HG03460 (cell line): Measurements from ENCODE around the gene INAVA.
"Not testable (repeated sequence)": the region's sequence is repeated elsewhere in the genome, so short reads cannot be mapped to it uniquely, and the experiment has no call there.

Experiments
- ATAC-seq: cut with Tn5 transposase; IDR thresholded peaks from one replicate; pipeline ENCODE4 v1.9.1; 2021; ENCODE audit not compliant: unreplicated experiment

The INAVA gene

DNA sequence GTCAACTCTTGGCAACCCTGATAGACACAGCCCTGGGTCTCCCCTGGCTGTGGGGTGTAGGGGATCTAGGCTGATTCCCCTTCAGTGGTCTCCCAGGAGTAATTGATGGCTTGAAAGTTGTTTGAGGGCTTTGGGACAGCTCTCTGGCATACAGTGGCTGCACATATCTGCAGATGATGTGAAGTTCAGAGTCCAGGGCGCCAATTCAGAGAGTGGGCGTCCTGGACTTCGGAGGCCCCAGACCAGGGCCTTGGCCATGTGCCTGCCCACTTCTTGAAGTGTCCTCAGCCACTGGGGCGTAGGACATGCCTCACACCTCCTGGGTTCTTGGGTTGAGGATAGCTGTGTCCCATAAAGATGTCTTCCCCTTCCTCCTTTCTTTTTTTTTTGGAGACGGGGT, 2.6 kb downstream of the INAVA start:
- ATAC-seq, result no peak

DNA sequence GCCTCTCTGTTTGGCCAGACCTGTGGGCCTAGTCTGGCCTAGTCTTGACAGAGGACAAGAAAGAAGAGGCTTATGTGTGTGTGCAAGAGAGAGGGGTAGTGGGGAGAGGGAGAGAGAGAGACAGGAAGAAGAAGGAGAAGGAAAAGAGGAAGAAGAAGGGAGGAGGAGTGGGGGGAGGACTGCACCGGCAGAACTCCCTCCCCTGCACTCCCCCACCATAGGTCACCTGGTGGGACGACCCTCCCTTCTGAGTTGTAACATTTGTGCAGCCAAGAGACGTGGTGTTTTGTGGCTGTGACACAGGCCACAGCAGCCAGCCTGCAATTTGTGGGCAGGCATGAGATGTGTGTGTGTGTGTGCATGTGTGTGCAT, 4.3 kb downstream of the INAVA start:
- no peak for ATAC-seq

DNA sequence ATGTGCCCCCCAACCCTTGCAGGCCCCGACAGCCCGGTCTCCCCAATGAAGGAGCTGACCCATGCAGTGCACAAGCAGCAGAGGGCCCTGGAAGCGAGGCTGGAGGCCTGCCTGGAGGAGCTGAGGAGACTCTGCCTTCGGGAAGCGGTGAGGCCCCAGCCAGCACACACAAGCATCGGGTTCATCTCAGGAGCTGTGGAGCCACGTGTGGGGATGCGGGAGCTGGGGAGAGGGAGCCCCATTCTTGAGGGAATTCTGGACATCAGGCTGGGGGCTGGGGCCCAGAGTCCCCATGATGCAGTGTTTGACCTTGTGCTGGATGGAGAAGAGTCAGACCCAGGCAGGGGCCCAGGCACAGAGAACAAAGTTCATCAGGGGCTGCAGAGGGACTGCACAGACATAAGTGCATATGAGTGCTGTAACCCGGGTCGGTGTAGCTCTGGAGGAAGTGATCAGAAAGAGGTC, 4.8 kb downstream of the INAVA start:
- ATAC-seq, result no peak

DNA sequence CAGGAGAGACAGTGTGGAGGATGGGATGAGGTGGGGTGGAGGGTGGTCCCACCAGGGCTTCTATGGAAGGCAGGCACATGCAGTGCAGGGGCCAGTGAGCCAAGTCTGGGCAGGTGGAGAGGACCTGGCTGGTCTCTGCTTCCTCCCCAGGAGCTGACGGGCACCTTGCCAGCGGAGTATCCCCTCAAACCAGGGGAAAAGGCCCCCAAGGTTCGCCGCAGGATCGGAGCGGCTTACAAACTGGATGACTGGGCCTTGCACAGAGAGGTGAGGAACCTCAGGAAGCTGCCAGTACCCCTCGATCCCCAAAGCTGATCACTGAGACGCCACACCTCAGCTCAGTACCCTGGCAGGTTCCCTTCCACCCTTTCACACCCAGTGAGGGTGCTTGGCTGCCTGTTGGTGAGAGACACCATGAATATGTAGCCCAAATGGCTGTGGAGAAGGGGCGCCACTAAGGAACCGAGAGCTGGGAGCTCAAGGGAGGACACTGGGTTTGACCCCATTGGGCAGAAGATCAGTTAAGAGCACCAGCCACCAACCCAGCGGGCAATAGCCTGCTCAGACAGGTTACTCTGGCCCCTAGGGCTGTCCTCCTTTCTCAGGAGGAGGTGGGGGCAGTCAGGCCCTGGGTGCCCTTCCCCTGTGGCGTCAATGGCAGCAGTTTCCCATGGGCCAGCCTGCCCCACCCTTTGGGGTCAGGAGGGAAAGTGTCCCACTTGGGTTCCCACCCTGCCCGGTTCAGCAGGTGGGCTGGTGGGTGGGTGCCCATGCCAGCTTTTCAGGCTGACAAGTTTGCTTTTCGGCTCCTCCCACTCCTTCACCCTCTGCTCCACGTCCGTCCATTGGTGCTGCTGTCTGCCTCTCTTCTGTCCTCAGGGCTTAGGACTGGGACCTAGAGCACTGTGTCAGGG, 5.5 kb downstream of the INAVA start:
- ATAC-seq, result no peak

DNA sequence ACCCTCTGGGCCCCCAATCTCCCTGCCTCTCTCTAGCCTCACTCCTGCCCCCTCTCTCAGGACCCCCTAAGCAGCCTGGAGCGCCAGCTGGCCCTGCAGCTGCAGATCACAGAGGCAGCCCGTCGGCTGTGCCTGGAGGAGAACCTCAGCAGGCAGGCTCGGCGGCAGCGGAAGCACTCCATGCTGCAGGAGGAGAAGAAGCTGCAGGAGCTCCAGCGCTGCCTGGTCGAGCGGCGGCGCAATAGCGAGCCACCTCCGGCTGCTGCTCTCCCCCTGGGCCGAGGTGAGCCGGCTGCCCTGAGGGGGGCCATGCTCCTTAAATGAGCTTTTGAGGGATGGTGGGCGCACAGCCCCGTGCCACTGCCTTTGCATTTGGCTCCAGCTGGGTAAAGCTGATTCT, 6.2 kb downstream of the INAVA start:
- ATAC-seq, result no peak

DNA sequence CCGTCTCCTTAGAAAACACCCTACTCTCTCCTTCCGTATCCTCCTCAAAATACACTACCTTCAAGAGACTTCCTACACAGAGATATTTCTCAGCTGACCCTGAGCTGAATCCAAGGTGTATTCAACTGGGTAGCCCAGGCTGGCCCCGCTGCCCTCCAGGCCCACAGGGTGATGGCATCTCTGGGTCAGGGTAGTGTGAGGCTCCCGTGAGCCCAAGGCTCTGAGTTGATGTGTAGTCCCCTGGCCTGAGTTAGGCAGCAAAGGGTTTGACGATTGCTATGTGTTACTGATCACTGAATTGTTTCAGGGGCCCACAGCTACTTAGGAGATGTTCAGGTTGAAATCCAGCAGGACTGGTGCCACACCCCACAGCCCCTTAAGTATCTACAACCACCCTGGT, 6.7 kb downstream of the INAVA start:
- ATAC-seq, result no peak

DNA sequence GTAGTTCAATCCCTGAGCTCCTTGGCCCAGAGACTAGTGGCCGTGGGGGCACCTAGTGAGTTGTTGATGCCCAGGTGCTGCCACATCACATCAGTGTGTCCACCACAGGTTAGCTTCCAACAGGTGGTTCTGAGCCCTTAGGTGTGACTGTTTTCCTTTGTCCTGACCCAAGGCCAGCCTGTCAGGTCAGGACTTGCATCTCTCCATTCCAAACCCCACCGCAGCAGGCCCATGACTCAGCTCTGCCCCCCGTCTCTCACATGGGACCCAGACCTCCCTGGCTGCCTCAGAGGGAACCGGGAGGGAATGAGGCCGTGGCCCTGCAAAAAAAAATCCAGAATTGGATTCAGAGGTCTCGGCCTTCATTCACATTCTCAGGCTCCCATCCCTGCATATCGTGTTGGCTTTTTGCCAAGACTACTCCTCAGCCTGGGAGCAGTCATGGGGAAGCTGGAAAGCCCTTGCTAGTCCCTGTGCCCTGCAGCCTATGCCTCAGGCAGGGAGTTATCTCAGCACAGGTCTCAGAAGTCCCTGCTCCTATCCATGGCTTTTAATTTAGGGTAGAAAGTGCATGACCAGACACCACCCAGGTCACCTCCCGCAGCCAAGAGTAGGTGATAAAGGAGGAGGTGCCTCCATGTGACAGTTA, 7.2 kb downstream of the INAVA start:
- ATAC-seq, result no peak

DNA sequence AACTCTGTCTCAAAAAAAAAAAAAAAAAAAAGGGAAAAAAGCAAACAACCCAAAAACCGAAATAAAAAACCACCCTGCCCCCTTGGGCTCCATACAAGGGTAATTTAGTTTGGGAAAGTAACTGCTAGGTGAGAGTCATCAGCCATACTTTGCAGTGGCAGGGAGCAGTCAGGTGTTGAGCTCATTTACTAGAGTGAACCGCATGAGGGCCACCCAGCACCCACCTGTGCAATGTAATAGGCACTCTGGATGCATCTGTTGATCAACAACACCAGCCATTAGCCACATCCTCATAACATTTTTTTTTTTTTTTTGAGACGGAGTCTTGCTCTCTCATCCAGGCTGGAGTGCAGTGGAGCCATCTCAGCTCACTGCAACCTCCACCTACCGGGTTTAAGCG, 9.1 kb downstream of the INAVA start:
- ATAC-seq, result no peak

DNA sequence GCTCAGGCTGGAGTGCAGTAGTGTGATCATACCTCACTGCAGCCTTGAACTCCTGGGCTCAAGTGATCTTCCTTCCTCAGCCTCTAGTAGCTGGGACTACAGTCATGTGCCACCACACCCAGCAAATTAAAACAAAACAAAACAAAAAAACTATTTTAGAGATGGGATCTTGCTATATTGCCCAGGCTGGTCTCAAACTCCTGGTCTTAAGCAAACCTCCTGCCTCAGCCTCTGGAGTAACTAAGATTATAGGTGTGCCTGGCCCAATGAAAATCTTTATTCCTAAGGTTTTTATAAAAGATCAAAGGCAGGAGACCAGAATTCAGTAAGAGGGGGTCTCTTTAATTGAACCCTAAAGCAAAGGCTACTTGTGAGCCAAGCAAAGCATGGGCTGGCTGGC, 10.1 kb downstream of the INAVA start:
- ATAC-seq, result no peak

DNA sequence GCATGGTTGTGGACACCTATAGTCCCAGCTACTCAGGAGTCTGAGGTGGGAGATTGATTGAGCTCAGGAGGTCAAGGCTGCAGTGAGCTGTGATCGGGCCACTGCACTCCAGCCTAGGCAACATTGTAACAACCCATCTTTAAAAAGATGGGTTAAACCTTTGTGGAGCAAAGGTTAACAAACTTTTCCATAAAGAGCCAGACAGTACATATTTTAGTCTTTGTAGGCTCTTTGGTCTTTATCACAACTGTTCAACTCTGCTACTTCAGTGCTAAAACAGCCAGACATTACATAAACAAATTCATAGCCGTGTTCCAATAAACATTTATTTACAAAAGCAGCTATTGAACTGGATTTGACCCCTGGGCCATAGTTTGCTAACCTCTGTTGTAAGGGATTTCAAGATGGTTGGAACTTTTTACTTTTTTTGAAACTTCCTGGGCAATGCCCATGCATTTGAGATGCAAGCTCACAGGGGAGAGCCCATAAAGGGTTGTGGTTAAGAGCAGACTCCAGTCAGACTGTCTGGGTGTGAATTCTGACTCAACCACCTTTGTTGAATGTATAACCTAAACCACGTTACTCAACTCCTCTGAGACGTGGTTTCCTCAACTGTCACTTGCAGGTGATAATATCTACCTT, 10.8 kb downstream of the INAVA start:
- ATAC-seq, result peak; percentile 45

DNA sequence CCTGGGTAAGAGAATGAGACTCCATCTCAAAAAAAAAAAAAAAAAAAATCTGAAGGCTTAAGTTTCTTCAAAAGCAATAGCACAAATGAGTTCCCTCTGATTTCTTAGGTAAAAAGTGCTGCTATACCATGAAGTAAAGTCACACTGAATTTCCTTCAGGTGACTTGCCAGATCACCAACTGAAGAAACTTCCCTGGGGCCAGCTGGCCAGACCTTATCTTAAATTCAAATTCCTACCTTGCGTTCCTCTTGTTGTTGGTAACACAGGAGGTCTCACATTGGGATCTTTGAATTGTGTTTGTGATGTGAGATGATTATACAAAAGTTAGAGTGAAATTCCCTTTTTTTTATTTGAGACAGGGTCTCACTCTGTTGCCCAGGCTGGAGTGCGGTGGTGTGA, 11.8 kb downstream of the INAVA start:
- no peak for ATAC-seq

DNA sequence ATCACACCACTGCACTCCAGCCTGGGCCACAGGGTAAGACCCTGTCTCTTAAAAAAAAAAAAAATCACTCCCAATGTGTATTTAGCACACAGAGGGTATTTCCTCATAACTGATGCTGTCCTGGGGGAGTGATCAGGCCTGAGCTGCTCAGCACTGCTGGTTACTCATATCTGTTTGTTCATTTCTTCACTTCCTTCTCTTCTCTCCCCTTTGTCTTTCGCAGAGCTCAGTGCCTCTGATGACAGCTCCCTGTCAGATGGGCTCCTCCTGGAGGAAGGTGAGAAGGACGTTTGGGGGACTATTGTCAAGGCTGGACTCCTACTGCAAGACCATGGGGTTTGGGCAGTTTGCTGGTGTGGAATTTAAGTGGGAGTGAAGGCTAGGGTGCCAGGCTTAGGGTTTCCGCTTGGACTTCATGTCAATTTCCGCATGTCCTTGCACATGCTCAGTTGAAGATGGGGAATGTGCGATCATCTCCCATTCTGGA, 13.0 kb downstream of the INAVA start:
- ATAC-seq, result peak; percentile 48

DNA sequence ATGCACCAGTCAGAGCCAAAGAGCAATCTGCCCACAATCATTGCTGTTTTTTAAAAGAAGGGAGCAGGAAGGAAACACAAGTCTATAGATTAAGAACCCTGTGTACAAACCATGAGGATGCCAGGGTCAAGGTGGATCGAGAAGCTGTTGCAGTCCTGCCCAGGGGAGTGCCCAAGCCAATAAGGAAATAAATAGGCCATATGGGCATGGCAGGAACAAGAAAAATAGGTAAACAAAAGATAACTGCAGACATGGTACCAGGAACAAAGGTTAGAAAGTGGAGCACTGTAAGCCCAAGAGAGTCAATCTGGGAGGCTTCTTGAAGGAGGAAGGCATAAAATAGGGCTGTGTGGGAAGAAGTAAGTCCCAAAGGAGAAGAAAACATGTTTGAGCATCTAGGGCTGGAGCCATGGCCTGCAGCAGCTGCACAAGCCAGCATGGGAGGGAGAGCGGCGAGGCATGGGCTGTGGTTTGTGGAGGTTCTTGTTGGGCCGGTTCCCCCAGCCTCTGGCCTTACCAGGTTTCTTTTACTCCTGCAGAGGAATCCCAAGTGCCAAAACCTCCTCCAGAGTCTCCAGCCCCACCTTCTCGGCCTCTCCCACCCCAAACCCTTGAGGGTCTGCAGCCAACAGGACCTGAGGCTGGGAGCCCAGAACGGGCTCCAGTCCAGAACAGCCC, 13.6 kb downstream of the INAVA start:
- no peak for ATAC-seq

DNA sequence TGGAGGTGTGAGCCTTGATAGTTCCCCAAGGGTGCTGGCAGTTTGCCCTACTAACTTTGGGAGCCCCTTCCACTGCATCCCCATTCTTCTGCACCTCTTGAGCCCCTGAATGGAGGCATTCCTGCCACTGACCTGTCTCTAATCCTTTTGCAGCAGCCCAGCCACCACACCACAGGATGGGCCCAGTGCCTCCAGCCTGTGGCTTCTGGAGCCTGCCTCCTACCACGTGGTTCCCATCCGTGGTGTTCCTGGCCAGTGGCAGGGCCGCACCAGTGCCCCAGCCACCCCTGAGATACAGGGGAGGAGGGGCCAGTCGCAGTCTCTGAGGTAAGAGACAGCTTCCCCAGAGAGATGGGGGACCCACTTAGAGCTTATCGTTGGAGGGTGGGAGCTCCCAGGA, 14.4 kb downstream of the INAVA start:
- peak; percentile 22 for ATAC-seq

DNA sequence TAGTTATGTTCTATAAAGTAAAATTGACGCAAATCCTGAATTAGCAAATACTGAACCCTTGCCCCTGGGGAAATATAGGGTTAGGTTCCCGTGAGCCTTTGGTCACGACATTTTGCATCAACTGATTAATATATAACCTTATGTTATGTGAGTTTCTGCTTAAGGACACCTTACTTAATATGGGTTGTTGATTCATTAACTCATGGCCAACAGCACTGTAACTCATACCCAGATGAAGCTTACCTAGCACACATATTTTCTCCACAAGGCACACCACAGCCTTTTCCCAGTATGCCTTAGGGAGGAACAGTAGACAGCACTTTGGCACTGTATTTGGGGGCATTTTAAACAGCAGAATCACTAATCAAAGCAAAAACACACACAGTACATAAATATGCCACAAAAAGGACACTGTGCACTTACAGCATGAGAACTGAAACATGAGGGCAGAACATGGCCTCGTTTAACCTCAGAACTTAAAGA, 15.1 kb downstream of the INAVA start:
- peak; percentile 48 for ATAC-seq

DNA sequence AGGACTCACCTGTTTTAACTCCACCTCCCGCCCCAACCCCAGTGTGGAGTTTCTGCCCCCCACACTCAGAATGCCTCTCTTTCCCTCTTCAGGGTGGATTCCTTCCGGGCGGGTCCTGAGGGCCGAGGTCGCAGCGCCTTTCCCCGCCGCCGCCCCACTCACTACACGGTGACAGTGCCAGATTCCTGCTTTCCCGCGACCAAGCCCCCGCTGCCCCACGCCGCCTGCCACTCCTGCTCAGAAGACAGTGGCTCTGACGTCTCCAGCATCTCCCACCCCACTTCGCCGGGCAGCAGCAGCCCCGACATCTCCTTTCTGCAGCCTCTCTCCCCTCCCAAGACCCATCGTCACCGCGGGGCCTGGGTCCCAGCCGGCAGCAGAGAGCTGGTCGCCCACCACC, 16.7 kb downstream of the INAVA start:
- ATAC-seq, result no peak

DNA sequence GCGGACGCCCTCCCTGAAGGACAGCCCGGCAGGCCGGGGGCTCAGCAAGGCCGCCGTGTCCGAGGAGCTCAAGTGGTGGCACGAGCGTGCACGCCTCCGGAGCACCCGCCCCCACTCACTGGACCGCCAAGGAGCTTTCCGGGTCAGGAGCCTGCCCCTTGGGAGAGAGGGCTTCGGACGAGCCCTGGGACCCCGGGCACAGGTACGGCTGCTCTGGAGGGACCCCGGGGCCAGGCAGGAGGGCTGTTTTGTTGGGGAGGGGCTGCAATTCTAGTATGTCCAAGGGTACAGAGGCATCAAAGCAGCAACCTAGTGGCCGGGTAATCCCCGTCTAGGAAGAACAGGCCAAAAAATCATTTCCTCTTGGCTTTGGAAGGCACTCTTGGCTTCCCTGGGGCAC, 17.2 kb downstream of the INAVA start:
- not testable (repeated sequence) for ATAC-seq

DNA sequence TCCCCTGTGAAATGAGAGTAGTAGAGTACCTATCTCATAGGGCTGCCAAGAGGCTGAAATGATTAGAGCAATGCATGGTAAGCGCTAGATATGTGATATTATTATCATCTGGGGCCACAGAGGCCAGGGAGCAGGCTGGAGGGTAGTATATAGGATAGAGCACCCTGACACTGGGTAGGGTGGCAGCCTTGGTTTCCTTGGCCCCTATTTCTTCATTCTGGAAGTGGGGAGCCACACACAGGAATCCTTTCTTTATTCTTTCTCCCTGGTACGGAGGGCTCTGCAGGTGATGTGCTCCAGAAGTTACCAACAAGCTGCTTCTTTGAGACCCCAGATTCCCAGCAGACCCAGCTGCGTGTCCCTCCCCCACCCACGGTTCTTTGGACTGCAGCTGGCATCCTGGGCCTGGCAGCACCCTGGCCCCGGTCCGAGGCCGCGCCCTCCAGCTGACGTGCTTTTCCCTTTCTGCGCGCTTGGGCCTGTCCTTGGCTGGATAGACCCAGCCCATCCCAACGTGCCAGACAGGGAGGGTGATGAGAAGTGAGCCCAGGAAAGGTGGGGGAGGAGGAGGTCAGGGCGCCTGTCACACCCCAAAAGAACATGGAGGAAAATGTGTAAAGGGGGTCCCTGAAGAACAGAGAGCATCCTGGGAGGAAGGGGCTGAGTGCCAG, 18.2 kb downstream of the INAVA start:
- ATAC-seq, result no peak

DNA sequence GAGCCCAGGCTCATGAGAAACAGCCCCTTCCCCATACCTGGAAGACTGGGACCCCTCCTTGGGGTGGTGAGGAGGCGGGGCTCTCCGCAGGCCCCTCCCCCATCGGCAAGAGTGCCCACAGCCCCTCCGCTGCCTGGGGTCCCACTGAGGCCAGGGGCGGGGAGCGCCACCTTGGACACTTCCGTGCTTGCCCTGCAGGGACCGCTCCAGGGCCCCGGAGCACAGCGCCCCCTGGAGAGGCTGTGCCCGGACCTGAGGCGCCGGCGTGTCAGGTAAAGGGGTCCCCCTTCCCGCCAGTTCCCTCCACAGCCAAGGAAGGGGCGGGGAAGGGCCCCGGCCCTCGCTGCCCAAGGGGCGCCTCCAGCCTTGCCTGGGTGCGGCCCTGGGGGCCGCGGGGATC, 21.5 kb downstream of the INAVA start:
- no peak for ATAC-seq

DNA sequence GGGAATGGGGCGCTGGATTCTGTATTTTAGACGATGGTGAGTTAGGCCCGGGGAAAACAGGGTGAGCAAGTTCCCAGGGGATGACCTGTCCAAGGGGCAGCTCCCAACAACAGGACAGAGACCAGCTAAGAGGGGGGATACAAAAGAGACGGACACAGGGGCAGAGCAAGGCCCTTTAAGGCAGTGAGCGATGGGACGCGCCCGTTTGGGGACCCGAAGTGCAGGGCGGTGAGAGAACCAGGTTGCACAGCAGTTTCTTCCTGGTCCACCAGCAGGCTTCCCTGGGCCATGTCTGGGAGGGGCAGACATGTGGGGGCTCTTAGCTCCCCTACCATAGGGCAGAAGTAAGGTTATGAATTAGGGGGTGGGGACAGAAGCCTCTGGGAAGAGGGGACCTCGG, 22.0 kb downstream of the INAVA start:
- no peak for ATAC-seq
